Measurements from ENCODE around the gene ESRRB.

ESRRB gene

GRCh38 chr14:76329951-76330350, 46.0 kb upstream of the ESRRB start:
- TF ChIP-seq CTCF (IDR thresholded peaks at IDR 0.05; ENCODE audit: poor library complexity, severe bottlenecking), result no peak
- Histone ChIP-seq H3K27me3 (ENCODE audit: insufficient read depth, poor library complexity, severe bottlenecking) (peaks cover 31% of the 10 kb centered on the region), H3K36me3 (ENCODE audit: low read depth) (no peaks in the 10 kb centered on the region), H3K4me3 (ENCODE audit: severe bottlenecking) (no peak overlapping the region), H3K9me3 (ENCODE audit: severe bottlenecking) (no peaks in the 10 kb centered on the region), H3K27ac (ENCODE audit: poor library complexity, severe bottlenecking) (no peak overlapping the region), H3K4me1 (ENCODE audit: insufficient read depth, poor library complexity, severe bottlenecking) (no peaks in the 10 kb centered on the region)
- DNase-seq (ENCODE audit: low spot score) (no peak), ATAC-seq (ENCODE audit: low read depth) (no peak)

GRCh38 chr14:76330411-76331327, 45.3 kb upstream of the ESRRB start:
- no peak for ATAC-seq (ENCODE audit: low read depth)

GRCh38 chr14:76331328-76332011, 44.5 kb upstream of the ESRRB start:
- H3K4me1 ChIP-seq (ENCODE audit: insufficient read depth, poor library complexity, severe bottlenecking), result no peaks in the 10 kb centered on the region
- no peak for ATAC-seq (ENCODE audit: low read depth)
- no peak for DNase-seq (ENCODE audit: low spot score)
- no peak for TF ChIP-seq CTCF (IDR thresholded peaks at IDR 0.05; ENCODE audit: poor library complexity, severe bottlenecking)
- peaks cover 31% of the 10 kb centered on the region for H3K27me3 ChIP-seq (ENCODE audit: insufficient read depth, poor library complexity, severe bottlenecking)
- H3K9me3 ChIP-seq (ENCODE audit: severe bottlenecking), result no peaks in the 10 kb centered on the region
- H3K4me3 ChIP-seq (ENCODE audit: severe bottlenecking), result no peak overlapping the region
- no peak overlapping the region for H3K27ac ChIP-seq (ENCODE audit: poor library complexity, severe bottlenecking)
- no peaks in the 10 kb centered on the region for H3K36me3 ChIP-seq (ENCODE audit: low read depth)

More at GRCh38 chr14:76330411-76331327, 45.3 kb upstream of the ESRRB start:
- Histone ChIP-seq H3K4me3 (ENCODE audit: severe bottlenecking) (no peak overlapping the region), H3K36me3 (ENCODE audit: low read depth) (no peaks in the 10 kb centered on the region), H3K27ac (ENCODE audit: poor library complexity, severe bottlenecking) (no peak overlapping the region), H3K9me3 (ENCODE audit: severe bottlenecking) (no peaks in the 10 kb centered on the region), H3K27me3 (ENCODE audit: insufficient read depth, poor library complexity, severe bottlenecking) (peaks cover 31% of the 10 kb centered on the region), H3K4me1 (ENCODE audit: insufficient read depth, poor library complexity, severe bottlenecking) (no peaks in the 10 kb centered on the region)
- no peak for TF ChIP-seq CTCF (IDR thresholded peaks at IDR 0.05; ENCODE audit: poor library complexity, severe bottlenecking)
- DNase-seq (ENCODE audit: low spot score), result no peak

- TF ChIP-seq CTCF (IDR thresholded peaks at IDR 0.05; ENCODE audit: poor library complexity, severe bottlenecking), result no peak
- no peak for ATAC-seq (ENCODE audit: low read depth)
Observed at GRCh38 chr14:76333664-76334063, 42.3 kb upstream of the ESRRB start.

More at GRCh38 chr14:76333664-76334063, 42.3 kb upstream of the ESRRB start:
- no peaks in the 10 kb centered on the region for H3K9me3 ChIP-seq (ENCODE audit: severe bottlenecking)
- peaks cover 22% of the 10 kb centered on the region for H3K27me3 ChIP-seq (ENCODE audit: insufficient read depth, poor library complexity, severe bottlenecking)
- H3K4me3 ChIP-seq (ENCODE audit: severe bottlenecking), result no peak overlapping the region
- DNase-seq (ENCODE audit: low spot score), result no peak
- no peak overlapping the region for H3K27ac ChIP-seq (ENCODE audit: poor library complexity, severe bottlenecking)
- no peaks in the 10 kb centered on the region for H3K36me3 ChIP-seq (ENCODE audit: low read depth)
- H3K4me1 ChIP-seq (ENCODE audit: insufficient read depth, poor library complexity, severe bottlenecking), result no peaks in the 10 kb centered on the region
